Stimulated activated naive B cell treated with anti-CD40 and anti-IgM and Interleukin-4, amounts not matched to agents 10 μg/mL and 1 μg/mL and 100 μg/mL, for 72 hours (primary cell): ENCODE data around the gene SMLR1.

ENCODE experiments used
- ATAC-seq, 2 donors: fragments of 150-1000 bp; cut with Tn5 transposase; replicated peaks; 2 replicates each; pipeline ENCODE4 v1.10.0; 2021; ENCODE audit warnings: moderate library complexity in 1 of 2
- DNase-seq: peaks from one replicate; pipeline ENCODE4 v3.0.0; 2021
- H3K27ac Mint-ChIP-seq: one replicate; pipeline ENCODE4 v1.8.0; 2022; ENCODE audit warnings: mild to moderate bottlenecking, mixed read lengths
- H3K27me3 Mint-ChIP-seq, 2 donors: one replicate each; pipeline ENCODE4 v1.8.0; 2022; ENCODE audit warnings: mixed read lengths in 2 of 2
- H3K36me3 Mint-ChIP-seq, 2 donors: one replicate each; pipeline ENCODE4 v1.8.0; 2022; ENCODE audit warnings: mixed read lengths in 2 of 2, mild to moderate bottlenecking in 1 of 2
- H3K4me1 Mint-ChIP-seq, 2 donors: one replicate each; pipeline ENCODE4 v1.8.0; 2022; ENCODE audit warnings: mixed read lengths in 2 of 2, mild to moderate bottlenecking in 1 of 2
- H3K4me3 Mint-ChIP-seq, 2 donors: one replicate each; pipeline ENCODE4 v1.8.0; 2022; ENCODE audit warnings: mild to moderate bottlenecking in 2 of 2, mixed read lengths in 2 of 2, moderate library complexity in 1 of 2
- H3K9me3 Mint-ChIP-seq, 2 donors: one replicate each; pipeline ENCODE4 v1.8.0; 2022; ENCODE audit warnings: mixed read lengths in 2 of 2, mild to moderate bottlenecking in 1 of 2

Gene SMLR1

DNA sequence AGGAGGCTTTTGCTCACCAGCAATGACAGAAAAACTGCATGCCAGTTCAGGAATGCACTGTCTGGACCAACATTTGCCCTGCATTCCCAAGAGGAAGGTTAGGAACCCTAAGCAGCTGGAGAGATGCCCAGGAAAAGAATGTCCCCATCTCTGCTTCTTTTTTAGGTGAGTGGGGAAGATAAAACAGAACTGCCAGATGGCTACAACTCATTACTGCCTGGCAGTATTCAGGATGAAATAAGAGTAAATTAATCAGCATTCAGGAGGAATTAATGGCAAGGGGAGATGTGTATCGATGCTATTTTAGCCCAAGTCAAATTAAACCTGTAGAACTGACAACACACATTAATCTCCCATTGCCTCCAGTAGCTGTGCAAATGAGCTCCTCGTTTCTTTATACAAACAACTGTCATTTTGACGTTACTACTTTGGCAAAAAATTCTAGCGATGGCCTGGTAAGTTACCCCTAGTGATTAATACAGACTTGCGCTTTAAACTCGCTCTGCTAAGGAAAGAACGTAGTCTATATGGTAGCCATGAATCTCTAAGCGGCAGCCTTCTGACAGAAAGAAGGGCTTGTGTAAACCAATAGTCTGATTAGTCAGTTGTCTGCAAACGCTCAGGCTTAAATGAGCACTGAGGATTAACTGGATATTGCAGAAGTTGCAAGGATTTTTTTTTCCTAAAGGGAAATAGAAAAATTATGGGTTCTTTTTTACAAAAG, 16.7 kb upstream of the SMLR1 start:
- DNase-seq (no peak), ATAC-seq (no peak)
- H3K4me1 Mint-ChIP-seq, result no peaks in the 10 kb centered on the region
- no peaks in the 10 kb centered on the region for H3K36me3 Mint-ChIP-seq
- no peak overlapping the region for H3K4me3 Mint-ChIP-seq
- peaks cover 0 to 2% of the 10 kb centered on the region in 2 donors for H3K9me3 Mint-ChIP-seq
- H3K27me3 Mint-ChIP-seq, result no peaks in the 10 kb centered on the region
- no peak overlapping the region for H3K27ac Mint-ChIP-seq

DNA sequence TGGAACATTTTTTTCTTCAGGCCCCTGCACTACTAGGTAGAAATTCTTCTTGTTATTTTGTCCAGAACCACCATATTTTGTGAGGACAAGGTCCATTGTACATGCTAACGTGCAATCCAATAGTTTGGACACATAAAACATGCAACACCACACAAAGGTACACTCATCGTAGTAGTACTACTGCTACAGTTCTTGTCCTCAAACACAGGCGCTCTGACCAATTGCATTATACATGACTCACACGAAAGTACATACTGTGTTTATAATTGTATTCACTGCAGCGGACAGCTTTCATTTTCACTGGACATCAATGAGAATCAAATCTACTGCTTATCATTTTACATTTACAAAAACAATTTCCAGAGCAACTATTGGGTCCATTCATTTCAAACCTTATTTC, 15.3 kb upstream of the SMLR1 start:
- Mint-ChIP-seq H3K27me3 (no peaks in the 10 kb centered on the region), H3K36me3 (peaks cover under 1 to 2% of the 10 kb centered on the region in 2 donors), H3K4me1 (no peaks in the 10 kb centered on the region), H3K4me3 (no peak overlapping the region), H3K9me3 (peaks cover 0 to 2% of the 10 kb centered on the region in 2 donors), H3K27ac (no peak overlapping the region)
- DNase-seq (no peak), ATAC-seq (no peak)

DNA sequence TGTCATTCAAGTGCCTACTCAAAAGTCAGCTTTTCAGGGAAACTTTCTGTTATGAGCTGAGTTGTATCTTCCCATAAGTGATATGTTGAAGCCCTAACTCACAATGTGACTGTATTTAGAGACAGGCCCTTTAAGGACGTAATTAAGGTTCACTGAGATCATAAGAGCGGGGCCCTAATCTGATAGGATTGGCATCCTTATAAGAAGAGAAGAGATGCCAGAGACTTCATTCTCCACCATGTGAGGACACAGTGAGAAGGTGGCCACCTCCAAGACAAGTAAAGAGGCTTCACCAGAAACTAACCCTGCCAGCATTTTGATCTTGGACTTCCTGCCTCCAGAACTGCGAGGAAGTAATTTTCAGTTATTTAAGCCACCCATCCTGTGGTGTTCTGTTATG, 12.7 kb upstream of the SMLR1 start:
- Mint-ChIP-seq H3K9me3 (peaks cover 6 to 8% of the 10 kb centered on the region in 2 donors), H3K27me3 (no peaks in the 10 kb centered on the region), H3K36me3 (peaks cover 9 to 12% of the 10 kb centered on the region in 2 donors), H3K4me3 (no peak overlapping the region), H3K27ac (no peak overlapping the region), H3K4me1 (no peaks in the 10 kb centered on the region)
- DNase-seq, result no peak
- ATAC-seq, result no peak

DNA sequence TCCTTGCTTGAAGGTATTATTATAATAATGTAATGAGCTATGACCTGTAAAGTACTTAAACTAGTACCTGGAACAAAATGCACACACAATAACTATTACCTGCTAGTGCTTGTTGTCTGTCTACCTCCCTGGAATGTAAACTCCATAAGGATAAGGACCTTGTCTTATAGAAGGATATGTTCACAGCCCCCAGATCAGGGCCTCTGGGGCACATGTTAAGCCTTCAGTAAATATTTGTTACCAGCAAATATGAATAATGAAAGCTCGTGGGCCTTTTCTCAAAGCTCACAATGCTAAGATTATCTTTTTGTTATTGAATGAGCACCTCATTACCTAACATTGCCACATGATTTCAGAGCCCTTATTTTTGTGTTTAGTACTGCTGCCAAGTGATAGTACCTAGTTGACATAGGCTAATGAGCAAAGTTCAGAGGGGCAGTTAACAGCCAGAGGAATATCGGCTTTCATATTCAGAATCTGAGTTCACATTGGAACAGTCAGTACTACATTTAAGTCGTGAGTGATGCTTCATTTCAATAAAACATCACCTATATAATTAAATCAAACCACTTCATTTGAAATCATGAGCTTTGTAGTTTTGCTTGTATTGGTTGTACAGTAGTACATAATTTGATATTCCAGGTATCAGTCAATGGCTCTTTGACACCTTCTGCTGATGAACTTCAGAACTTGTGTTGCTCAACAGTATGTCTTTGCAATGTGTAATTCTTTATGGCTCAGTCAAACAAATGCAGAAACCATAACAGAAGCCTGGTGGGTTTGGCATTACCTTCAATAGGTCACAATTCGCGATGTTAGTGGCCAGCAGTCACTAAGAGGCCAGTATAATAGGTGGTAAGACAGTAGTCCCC, 11.8 kb upstream of the SMLR1 start:
- Mint-ChIP-seq H3K27ac (no peak overlapping the region), H3K4me1 (no peaks in the 10 kb centered on the region), H3K4me3 (no peak overlapping the region), H3K27me3 (no peaks in the 10 kb centered on the region), H3K36me3 (peaks cover 9 to 12% of the 10 kb centered on the region in 2 donors), H3K9me3 (peaks cover 6 to 8% of the 10 kb centered on the region in 2 donors)
- ATAC-seq (no peak), DNase-seq (no peak)

DNA sequence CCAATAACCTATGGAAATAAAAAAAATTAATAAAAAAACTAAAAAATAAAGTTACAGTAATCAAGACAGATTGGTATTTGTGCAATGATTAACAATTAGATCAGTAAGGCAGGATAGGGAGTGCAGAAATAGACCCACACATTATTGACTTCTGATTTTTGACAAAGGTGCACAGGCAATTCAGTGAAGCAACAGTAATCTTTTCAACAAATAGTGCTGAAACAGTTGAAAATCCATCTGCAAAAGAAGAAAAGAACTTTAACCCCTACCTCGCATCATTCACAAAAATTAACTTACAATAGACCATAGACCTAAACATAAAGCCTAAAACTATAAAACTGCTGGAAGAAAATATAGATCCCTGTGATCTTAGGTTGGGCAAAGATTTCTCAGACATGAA, 4.5 kb upstream of the SMLR1 start:
- H3K27ac Mint-ChIP-seq, result no peak overlapping the region
- DNase-seq (no peak), ATAC-seq (no peak)
- H3K27me3 Mint-ChIP-seq, result no peaks in the 10 kb centered on the region
- peaks cover 0 to 5% of the 10 kb centered on the region in 2 donors for H3K9me3 Mint-ChIP-seq
- H3K4me3 Mint-ChIP-seq, result no peak overlapping the region
- peaks cover 3 to 4% of the 10 kb centered on the region in 2 donors for H3K36me3 Mint-ChIP-seq
- no peaks in the 10 kb centered on the region for H3K4me1 Mint-ChIP-seq

DNA sequence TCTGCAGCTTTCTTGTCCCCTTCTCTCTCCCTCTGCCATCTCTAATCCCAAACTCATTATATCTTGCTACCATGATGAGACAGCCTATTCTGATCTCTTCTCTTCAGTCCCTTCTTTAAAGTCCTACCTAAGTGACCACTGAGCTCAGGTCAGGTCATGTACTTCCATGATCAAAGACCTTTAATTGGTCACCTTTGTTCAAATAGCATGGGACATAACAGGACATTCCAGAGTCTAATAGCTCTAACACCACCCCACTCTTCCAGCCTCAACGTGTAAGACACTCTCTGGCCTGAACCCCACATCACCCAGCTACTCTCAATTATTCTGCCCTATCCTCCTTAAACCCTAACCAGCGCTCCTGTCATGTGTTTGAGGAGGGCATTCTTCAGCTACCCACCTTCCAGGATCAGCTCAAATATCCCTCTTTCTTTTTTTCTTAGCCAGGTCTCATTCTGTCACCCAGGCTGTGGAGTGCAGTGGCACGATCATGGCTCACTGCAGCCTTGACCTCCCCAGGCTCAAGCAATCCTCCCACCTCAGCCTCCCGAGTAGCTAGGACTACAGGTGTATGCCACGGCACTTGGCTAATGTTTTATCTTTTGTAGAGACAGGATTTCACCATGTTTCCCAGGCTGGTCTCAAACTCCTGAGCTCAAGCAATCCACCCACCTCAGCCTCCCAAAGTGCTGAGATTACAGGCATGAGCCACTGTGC, 2.1 kb upstream of the SMLR1 start:
- ATAC-seq (no peak), DNase-seq (no peak)
- H3K4me1 Mint-ChIP-seq, result no peaks in the 10 kb centered on the region
- peaks cover 0 to 2% of the 10 kb centered on the region in 2 donors for H3K9me3 Mint-ChIP-seq
- no peak overlapping the region for H3K4me3 Mint-ChIP-seq
- no peaks in the 10 kb centered on the region for H3K27me3 Mint-ChIP-seq
- H3K27ac Mint-ChIP-seq, result no peak overlapping the region
- H3K36me3 Mint-ChIP-seq, result peaks cover 0 to 3% of the 10 kb centered on the region in 2 donors

DNA sequence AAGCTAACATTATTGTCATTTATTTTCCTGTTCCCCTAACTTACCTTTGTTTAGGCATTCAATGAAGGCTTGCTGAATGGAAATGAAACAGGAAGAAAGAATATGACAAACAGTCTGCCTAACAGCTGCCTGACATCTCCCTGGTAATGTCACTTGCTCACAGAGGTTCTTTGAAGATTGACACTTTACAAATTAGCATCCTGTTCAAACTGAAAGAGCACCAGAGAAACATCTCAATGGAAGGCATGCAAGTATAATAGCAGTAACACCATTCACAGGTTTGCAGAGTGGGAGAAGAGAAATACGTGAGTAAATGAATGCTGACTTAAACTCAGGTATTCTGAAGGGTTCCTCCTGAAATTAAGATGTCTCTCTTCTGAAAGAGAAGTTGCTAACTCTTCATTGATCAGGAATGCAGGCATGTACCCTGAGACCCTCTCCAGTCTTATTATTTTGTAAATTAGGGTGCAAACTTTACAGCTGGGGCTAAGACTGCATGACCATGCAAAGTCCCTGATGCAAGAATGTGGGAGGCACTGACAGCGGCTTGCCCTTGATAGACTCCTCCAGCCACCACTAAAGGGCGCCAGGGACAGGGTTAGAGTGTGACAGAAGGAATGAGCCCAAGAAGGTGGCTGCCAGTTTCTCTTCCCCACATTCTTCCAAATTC, 1.3 kb upstream of the SMLR1 start:
- H3K4me1 Mint-ChIP-seq, result no peaks in the 10 kb centered on the region
- H3K27ac Mint-ChIP-seq, result no peak overlapping the region
- H3K36me3 Mint-ChIP-seq, result peaks cover 0 to 4% of the 10 kb centered on the region in 2 donors
- ATAC-seq, result peak in 1 of 2 donors; percentile 50
- H3K9me3 Mint-ChIP-seq, result peaks cover 0 to 2% of the 10 kb centered on the region in 2 donors
- H3K27me3 Mint-ChIP-seq, result no peaks in the 10 kb centered on the region
- no peak overlapping the region for H3K4me3 Mint-ChIP-seq
- DNase-seq, result no peak

DNA sequence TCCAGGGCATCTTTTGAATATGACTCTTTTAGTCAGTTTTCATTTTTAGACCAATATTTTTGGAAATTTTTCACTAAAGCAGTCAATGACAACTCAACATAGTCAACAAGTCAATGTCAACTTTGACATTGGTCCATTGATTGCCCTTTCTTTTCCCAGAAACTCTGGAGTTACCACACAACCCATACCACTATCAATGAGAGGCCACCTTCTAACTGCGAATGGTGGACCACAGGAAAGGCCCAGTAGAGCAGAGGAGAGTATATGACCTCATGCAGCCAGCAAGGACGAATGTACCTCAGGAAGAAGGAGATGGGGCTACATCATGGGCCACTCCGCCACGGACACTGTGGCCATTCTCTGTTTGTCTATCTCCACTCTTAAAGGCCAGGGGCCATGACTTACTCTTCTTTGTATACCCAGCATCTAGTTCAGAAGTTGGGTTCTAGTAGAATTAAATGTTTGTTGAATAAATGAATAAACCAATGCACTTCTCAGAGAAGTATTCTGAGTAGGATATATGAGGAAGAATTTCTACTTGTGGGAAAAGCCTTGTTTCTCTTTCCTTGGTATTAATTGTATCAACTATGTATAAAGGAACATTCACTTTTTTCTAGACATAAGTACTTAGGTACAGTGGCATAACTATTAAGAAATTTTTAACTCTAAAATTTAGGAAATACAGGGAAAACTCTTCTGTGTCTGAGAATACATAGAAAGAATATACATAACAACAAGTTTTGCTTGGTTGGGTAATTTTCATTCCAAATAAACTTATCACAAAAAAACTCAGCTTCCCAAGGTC, 562 bp upstream of the SMLR1 start:
- no peaks in the 10 kb centered on the region for H3K4me1 Mint-ChIP-seq
- no peak overlapping the region for H3K27ac Mint-ChIP-seq
- no peaks in the 10 kb centered on the region for H3K27me3 Mint-ChIP-seq
- ATAC-seq, result no peak
- H3K9me3 Mint-ChIP-seq, result no peaks in the 10 kb centered on the region
- H3K36me3 Mint-ChIP-seq, result peaks cover 0 to 9% of the 10 kb centered on the region in 2 donors
- no peak for DNase-seq
- H3K4me3 Mint-ChIP-seq, result no peak overlapping the region

DNA sequence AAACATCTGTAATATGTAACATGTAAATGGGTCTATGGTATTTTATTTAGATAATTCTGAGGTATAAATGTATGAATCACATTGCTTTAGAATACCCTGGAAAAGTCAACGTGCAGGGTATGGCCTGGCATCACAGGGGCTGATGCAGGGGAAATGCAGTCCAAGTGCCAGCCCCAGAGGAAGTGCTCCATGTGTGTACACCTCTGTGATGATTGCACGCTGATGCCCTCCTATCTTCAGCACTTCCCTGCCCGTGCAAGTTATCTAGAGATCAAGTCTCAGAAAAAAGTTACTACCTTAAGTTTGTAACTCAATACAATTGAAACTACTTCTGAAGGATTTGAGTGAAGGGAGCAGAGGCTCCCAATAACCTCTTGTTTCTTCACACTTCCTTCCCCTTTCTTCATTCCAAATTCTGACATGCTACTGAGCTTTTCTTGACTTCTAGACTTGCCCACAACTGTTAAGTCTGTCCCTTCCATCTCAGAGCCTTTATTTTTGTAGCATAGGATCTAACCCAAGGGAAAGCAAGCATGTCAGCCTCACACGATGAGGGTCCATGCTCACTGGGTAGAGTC, 2.2 kb downstream of the SMLR1 start:
- no peaks in the 10 kb centered on the region for H3K4me1 Mint-ChIP-seq
- no peaks in the 10 kb centered on the region for H3K9me3 Mint-ChIP-seq
- no peak for ATAC-seq
- no peaks in the 10 kb centered on the region for H3K27me3 Mint-ChIP-seq
- peaks cover 4 to 9% of the 10 kb centered on the region in 2 donors for H3K36me3 Mint-ChIP-seq
- no peak for DNase-seq
- no peak overlapping the region for H3K4me3 Mint-ChIP-seq
- H3K27ac Mint-ChIP-seq, result no peak overlapping the region

DNA sequence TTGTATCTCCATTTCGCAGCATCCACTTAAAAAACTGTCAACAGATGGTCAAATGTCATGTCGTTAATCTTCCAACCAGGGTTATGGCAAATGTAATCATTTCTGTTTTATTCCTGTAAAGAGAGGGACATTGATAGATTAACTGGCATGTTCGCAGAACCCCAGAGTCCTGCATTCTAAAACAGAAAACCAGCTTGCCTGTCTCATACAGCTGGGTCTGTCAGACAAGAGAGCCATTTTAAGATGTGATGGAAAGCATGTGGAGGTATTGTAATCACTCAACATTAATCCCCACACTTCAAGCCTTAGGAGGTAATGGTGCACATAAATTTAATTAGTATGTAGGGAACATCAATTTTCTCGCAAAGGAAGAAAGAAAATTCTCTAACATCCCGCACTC, 4.4 kb downstream of the SMLR1 start:
- Mint-ChIP-seq H3K36me3 (peaks cover 4 to 9% of the 10 kb centered on the region in 2 donors), H3K4me3 (no peak overlapping the region), H3K27ac (no peak overlapping the region), H3K4me1 (no peaks in the 10 kb centered on the region), H3K27me3 (no peaks in the 10 kb centered on the region), H3K9me3 (no peaks in the 10 kb centered on the region)
- DNase-seq, result no peak
- ATAC-seq, result no peak

DNA sequence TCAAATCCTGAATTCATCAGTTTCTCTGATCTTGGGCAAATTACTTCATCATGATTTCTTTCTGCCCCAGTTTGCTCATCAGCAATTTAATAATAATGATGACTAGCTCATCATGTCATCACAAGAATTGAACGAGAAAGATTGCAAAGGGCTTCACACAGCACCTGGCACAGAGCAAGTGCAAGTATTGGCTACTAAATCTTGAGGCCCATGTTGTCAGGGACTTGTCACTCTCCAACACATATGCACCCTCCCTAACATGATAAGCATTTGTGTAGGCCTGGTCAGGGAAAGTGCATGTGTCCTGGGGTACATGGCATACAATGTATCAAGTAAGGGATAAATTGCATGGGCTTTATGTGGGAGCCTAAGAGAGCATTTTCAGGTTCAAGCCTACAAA, 6.4 kb downstream of the SMLR1 start:
- Mint-ChIP-seq H3K36me3 (peaks cover 4 to 12% of the 10 kb centered on the region in 2 donors), H3K9me3 (no peaks in the 10 kb centered on the region), H3K4me1 (no peaks in the 10 kb centered on the region), H3K27ac (no peak overlapping the region), H3K4me3 (no peak overlapping the region), H3K27me3 (no peaks in the 10 kb centered on the region)
- DNase-seq, result no peak
- no peak for ATAC-seq

DNA sequence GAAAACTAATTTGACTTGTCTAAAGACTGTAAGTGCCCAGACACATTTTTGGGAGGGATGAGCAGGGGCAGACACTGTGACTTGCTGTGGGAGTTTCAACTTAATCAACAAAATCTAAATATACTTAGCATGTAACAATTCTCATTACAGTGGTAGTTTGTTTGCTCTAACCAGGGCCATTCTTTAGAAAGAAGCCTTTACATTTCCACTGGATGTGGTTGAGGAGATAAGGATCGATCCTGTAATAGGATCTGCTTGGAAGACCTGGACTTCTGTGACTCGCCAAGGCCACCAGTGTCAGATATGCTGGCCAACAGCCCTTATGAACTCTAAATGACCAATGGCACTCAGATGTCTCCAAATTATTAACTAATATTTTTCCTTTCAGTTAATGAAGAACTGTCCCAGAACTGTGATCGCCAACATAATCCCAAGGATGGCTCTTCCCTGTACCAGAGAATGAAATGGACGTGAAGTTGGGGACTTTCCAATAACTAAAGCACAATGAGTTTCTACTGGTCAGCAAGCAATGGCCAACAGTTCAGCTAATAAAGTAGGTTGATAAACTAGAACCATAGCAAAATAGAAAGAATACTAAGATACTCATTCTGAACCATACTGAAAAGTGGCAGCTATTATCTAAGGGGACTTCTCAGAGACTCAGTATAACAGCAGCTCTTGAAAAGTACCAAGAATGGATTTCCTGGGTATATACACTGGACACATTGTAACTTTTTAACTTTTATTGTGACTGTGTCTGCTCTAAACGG, 7.5 kb downstream of the SMLR1 start:
- no peak overlapping the region for H3K4me3 Mint-ChIP-seq
- no peaks in the 10 kb centered on the region for H3K4me1 Mint-ChIP-seq
- H3K9me3 Mint-ChIP-seq, result no peaks in the 10 kb centered on the region
- no peak for ATAC-seq
- no peak overlapping the region for H3K27ac Mint-ChIP-seq
- peaks cover 7 to 12% of the 10 kb centered on the region in 2 donors for H3K36me3 Mint-ChIP-seq
- H3K27me3 Mint-ChIP-seq, result no peaks in the 10 kb centered on the region
- no peak for DNase-seq
